HepG2 (cell line): ENCODE results near the gene DSC3. TPM values are rescaled to one million over a fixed set of nuclear protein-coding genes. Genes with fewer than 3 reads are reported as not detected.

Source experiments
- ATAC-seq: fragments of 200-7000 bp; cut with Tn5 transposase; 3 replicates; pipeline ENCODE4 v1.9.1; 2020; ENCODE audit warnings: mild to moderate bottlenecking, moderate library complexity
- BruUV-seq: library from RNA; stranded (reverse); fragments of 400-500 nt; replicated peaks from 2 replicates; lab custom pipeline; 2021; lab: Mats Ljungman, UMichigan
- CTCF ChIA-PET: fragments of 300-600 bp; formaldehyde crosslinking; extraction: SDS; loops from one replicate; lab custom pipeline; 2021; ENCODE audit warnings: low total read pairs, inconsistent platforms, low intra/inter-chr PET ratio; lab: Yijun Ruan, JAX
- POLR2A ChIA-PET: fragments of 350-600 bp; sonication (Branson Sonifier 250); formaldehyde crosslinking; loops from one replicate; lab custom pipeline; 2020; ENCODE audit warnings: antibody characterized with exemption, inconsistent platforms; lab: Yijun Ruan, JAX
- DNase-seq: peaks from one replicate; pipeline ENCODE4 v3.0.0-alpha.2; 2015; ENCODE audit warnings: low spot score
- FAIRE-seq: peaks from 3 replicates; lab custom pipeline; 2011; peaks lifted over from hg19 to GRCh38; lab: Jason Lieb, UNC
- H2AFZ ChIP-seq: one replicate; pipeline ENCODE4 v1.6.1; 2011; ENCODE audit warnings: low read length, inconsistent platforms
- H3K27ac ChIP-seq: fragments of 300-600 bp; 3 replicates; pipeline ENCODE4 v1.8.0; 2011; ENCODE audit warnings: mixed run types, mild to moderate bottlenecking, mixed read lengths, low read length, inconsistent platforms; ENCODE audit not compliant: insufficient read depth; ENCODE audit errors: extremely low read length
- H3K27me3 ChIP-seq, 2 experiments: fragments of 200-600 bp in 1 of 2; 2 replicates in 1 of 2; 3 replicates in 1 of 2; pipeline versions ENCODE4 v1.6.0 to v1.8.0; 2011; ENCODE audit warnings: low read length in 2 of 2, mild to moderate bottlenecking in 2 of 2, moderate library complexity in 2 of 2, inconsistent platforms in 1 of 2; ENCODE audit not compliant: insufficient read depth in 2 of 2, control insufficient read depth in 1 of 2
- H3K36me3 ChIP-seq, 2 experiments: fragments of 200-600 bp in 1 of 2; replicated peaks in 1 of 2; 2 replicates in 1 of 2; 3 replicates in 1 of 2; pipeline versions ENCODE4 v1.5.1 to v1.8.0; 2011; ENCODE audit warnings: low read length in 2 of 2, inconsistent platforms in 1 of 2; ENCODE audit not compliant: insufficient read depth in 2 of 2, control insufficient read depth in 1 of 2
- H3K4me1 ChIP-seq: 2 replicates; pipeline ENCODE4 v1.5.1; 2012; ENCODE audit warnings: low read length, inconsistent platforms; ENCODE audit not compliant: insufficient read depth
- H3K4me2 ChIP-seq: 2 replicates; pipeline ENCODE4 v1.6.0; 2011; ENCODE audit warnings: low read depth, low read length, inconsistent platforms
- H3K4me3 ChIP-seq, 3 experiments: fragments of 200-600 bp in 1 of 3; sonication (generic), shearing (Covaris generic) in 1 of 3; replicated peaks in 1 of 3; 2 replicates each; pipeline ENCODE4 v1.5.1; 2011 to 2016; ENCODE audit warnings: low read length in 3 of 3, inconsistent platforms in 2 of 3, low read depth in 2 of 3, mild to moderate bottlenecking in 2 of 3, control low read depth in 1 of 3, mixed read lengths in 1 of 3; ENCODE audit not compliant: insufficient read depth in 1 of 3
- H3K79me2 ChIP-seq: one replicate; pipeline ENCODE4 v1.6.1; 2011; ENCODE audit warnings: low read length, inconsistent platforms; ENCODE audit not compliant: insufficient read depth
- H3K9ac ChIP-seq: 2 replicates; pipeline ENCODE4 v1.6.0; 2011; ENCODE audit warnings: mild to moderate bottlenecking, low read depth, low read length, inconsistent platforms; ENCODE audit not compliant: insufficient read depth
- H3K9me3 ChIP-seq: 2 replicates; pipeline ENCODE4 v1.5.1; 2012; ENCODE audit warnings: mild to moderate bottlenecking, low read length
- H4K20me1 ChIP-seq: 2 replicates; pipeline ENCODE4 v1.6.0; 2011; ENCODE audit warnings: inconsistent platforms, mild to moderate bottlenecking, low read length, moderate library complexity; ENCODE audit not compliant: insufficient read depth
- ARNT ChIP-seq: fragments of 450-650 bp; IDR thresholded peaks from 2 replicates; pipeline ENCODE4 v1.6.1; 2017
- NCOA2 ChIP-seq: sonication (generic); formaldehyde crosslinking; IDR thresholded peaks from 2 replicates; pipeline ENCODE4 v1.8.0; 2022; ENCODE audit warnings: inconsistent platforms
- NFRKB ChIP-seq: fragments of 450-650 bp; IDR thresholded peaks from 2 replicates; pipeline ENCODE4 v1.6.1; 2017
- STAT5B ChIP-seq: sonication (generic); formaldehyde crosslinking; IDR thresholded peaks from 2 replicates; pipeline ENCODE4 v1.4.0; 2020; ENCODE audit warnings: missing genetic modification reagents
- ZBTB7B ChIP-seq: sonication (generic); formaldehyde crosslinking; IDR thresholded peaks from 2 replicates; pipeline ENCODE4 v1.4.0; 2020; ENCODE audit warnings: missing genetic modification reagents
- ZFP82 ChIP-seq: sonication (generic); formaldehyde crosslinking; IDR thresholded peaks from 2 replicates; pipeline ENCODE4 v1.5.1; 2020; ENCODE audit warnings: mild to moderate bottlenecking, missing genetic modification reagents, borderline replicate concordance
- ZNF143 ChIP-seq: sonication (generic); formaldehyde crosslinking; IDR thresholded peaks from 2 replicates; pipeline ENCODE4 v1.4.0; 2020; ENCODE audit warnings: missing genetic modification reagents
- ZNF224 ChIP-seq: sonication (generic); formaldehyde crosslinking; IDR thresholded peaks from 2 replicates; pipeline ENCODE4 v1.5.0; 2020; ENCODE audit warnings: mild to moderate bottlenecking, missing genetic modification reagents
- ZNF530 ChIP-seq: sonication (generic); formaldehyde crosslinking; IDR thresholded peaks from 2 replicates; pipeline ENCODE4 v1.5.0; 2020; ENCODE audit warnings: low read depth, mild to moderate bottlenecking, missing genetic modification reagents
- ZNF607 ChIP-seq: sonication (generic); formaldehyde crosslinking; IDR thresholded peaks from 2 replicates; pipeline ENCODE4 v1.5.1; 2020; ENCODE audit warnings: missing genetic modification reagents, mild to moderate bottlenecking, borderline replicate concordance
- ZNF746 ChIP-seq: sonication (generic); formaldehyde crosslinking; IDR thresholded peaks from 2 replicates; pipeline ENCODE4 v1.8.0; 2022; ENCODE audit warnings: mild to moderate bottlenecking, missing genetic modification reagents
- WGBS: methylation state at CpG from one replicate; pipeline ENCODE4 v1.1.6; 2017; ENCODE audit warnings: low lambda C conversion rate; 5-methylcytosine and 5-hydroxymethylcytosine counted together
- in situ Hi-C: cut with HindIII; loops from 2 replicates; pipeline ENCODE4 v1.10.0; 2017; ENCODE audit warnings: low pct_unique_long_range_greater_than_20kb; ENCODE audit not compliant: extremely low pct_ligation_motif_present
- intact Hi-C: fragments of 100-400 bp; cut with micrococcal nuclease; formaldehyde crosslinking; loops from one replicate; pipeline ENCODE4 v1.10.0; 2022; ENCODE audit not compliant: unreplicated experiment
- polyA plus RNA-seq, 8 experiments: library from polyadenylated mRNA; depleted of rRNA in 3 of 8; stranded (reverse) in 7 of 8; unstranded in 1 of 8; fragments of >200 nt; fragmentation: Illumina TruSeq in 4 of 8; extraction: Trizol in 4 of 8; gene quantifications; 2 replicates each; pipeline versions ENCODE4 v1.2.1 to v1.2.3, GENCODE V29; 2011 to 2016; ENCODE audit warnings: low read depth in 4 of 8, missing spikeins in 1 of 8, mixed read lengths in 1 of 8; ENCODE audit not compliant: insufficient read depth in 1 of 8
- total RNA-seq, 5 experiments: library from RNA; depleted of rRNA; stranded (reverse); fragments of >200 nt; fragmentation: Illumina TruSeq; extraction: Trizol; gene quantifications; 2 replicates each; pipeline ENCODE4 v1.2.3, GENCODE V29; 2016; ENCODE audit warnings: low read depth in 1 of 5
- TF ChIP-seq, protein P1 (sequence below): sonication (generic); formaldehyde crosslinking; IDR thresholded peaks from 2 replicates; pipeline ENCODE4 v1.4.0; 2020; ENCODE audit warnings: missing genetic modification reagents, mild to moderate bottlenecking, borderline replicate concordance
- TF ChIP-seq, protein P2 (sequence below): sonication (generic); formaldehyde crosslinking; IDR thresholded peaks from 2 replicates; pipeline ENCODE4 v1.4.0; 2020; ENCODE audit warnings: missing genetic modification reagents
- TF ChIP-seq, protein P3 (sequence below): sonication (generic); formaldehyde crosslinking; IDR thresholded peaks from 2 replicates; pipeline ENCODE4 v1.5.0; 2020; ENCODE audit warnings: mild to moderate bottlenecking, missing genetic modification reagents, borderline replicate concordance

DSC3 gene
- total and polyA plus RNA-seq, 2 of the 13 experiments (the other 11 are each of a cell fraction or from before 2014, with no cell fraction given): 0.05 to 0.38 TPM

DNA sequence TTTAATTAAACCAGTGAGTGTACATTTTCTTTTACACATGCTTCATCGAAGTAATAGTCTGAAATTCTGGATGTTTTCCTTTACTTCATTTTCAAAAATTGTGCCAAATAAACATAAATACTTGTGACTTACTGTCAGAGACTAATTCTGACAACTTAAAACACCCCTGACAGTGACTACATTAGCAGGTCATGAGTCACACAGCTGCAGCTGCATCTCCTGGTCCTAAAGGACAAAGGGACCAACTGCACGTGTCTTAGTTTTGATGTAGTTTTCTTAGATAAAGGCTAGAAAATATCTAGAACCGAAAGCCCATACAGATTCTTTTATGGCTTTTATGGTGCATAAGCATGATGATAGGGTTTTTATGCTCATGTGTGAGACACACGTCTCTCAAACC, 29.6 kb upstream of the DSC3 start (continued):
- TF ChIP-seq NCOA2 (CRISPR knock-in tag): no peak
- no peak for TF ChIP-seq STAT5B (CRISPR knock-in tag)
- no peak for TF ChIP-seq ZNF607 (CRISPR knock-in tag)

DNA sequence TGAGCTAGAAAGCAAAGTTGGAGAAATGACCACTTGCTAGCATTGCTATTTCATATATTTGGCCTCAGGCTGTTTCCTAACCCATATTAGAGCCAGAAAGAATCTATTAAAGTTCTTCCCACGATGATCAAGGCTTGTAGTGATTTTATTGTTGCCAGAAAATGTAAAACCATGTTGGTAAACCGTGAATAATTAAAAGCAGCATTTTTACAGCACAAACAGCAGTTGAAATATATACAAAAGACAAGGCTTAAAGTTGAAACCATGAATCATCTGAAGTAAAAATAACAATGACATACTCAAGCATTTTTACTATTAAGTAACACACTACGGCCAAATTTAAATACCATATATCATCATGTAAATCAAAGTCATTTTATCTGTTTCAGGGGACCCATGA, 27.7 kb upstream of the DSC3 start:
- H3K27me3 ChIP-seq: no peaks in the 10 kb centered on the region
- no TSS peak for BruUV-seq
- in situ Hi-C loops (no loop called here), intact Hi-C loops (no loop called here)
- no peak overlapping the region for H2AFZ ChIP-seq
- no peaks in the 10 kb centered on the region for H3K9me3 ChIP-seq
- no peak overlapping the region for H3K4me3 ChIP-seq
- no peak for TF ChIP-seq ZNF143 (CRISPR knock-in tag)
- no peak for TF ChIP-seq ZNF530 (CRISPR knock-in tag)
- TF ChIP-seq, protein P1, sequence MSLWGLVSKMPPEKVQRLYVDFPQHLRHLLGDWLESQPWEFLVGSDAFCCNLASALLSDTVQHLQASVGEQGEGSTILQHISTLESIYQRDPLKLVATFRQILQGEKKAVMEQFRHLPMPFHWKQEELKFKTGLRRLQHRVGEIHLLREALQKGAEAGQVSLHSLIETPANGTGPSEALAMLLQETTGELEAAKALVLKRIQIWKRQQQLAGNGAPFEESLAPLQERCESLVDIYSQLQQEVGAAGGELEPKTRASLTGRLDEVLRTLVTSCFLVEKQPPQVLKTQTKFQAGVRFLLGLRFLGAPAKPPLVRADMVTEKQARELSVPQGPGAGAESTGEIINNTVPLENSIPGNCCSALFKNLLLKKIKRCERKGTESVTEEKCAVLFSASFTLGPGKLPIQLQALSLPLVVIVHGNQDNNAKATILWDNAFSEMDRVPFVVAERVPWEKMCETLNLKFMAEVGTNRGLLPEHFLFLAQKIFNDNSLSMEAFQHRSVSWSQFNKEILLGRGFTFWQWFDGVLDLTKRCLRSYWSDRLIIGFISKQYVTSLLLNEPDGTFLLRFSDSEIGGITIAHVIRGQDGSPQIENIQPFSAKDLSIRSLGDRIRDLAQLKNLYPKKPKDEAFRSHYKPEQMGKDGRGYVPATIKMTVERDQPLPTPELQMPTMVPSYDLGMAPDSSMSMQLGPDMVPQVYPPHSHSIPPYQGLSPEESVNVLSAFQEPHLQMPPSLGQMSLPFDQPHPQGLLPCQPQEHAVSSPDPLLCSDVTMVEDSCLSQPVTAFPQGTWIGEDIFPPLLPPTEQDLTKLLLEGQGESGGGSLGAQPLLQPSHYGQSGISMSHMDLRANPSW: no peak
- no peak for TF ChIP-seq ARNT
- TF ChIP-seq, protein P2, sequence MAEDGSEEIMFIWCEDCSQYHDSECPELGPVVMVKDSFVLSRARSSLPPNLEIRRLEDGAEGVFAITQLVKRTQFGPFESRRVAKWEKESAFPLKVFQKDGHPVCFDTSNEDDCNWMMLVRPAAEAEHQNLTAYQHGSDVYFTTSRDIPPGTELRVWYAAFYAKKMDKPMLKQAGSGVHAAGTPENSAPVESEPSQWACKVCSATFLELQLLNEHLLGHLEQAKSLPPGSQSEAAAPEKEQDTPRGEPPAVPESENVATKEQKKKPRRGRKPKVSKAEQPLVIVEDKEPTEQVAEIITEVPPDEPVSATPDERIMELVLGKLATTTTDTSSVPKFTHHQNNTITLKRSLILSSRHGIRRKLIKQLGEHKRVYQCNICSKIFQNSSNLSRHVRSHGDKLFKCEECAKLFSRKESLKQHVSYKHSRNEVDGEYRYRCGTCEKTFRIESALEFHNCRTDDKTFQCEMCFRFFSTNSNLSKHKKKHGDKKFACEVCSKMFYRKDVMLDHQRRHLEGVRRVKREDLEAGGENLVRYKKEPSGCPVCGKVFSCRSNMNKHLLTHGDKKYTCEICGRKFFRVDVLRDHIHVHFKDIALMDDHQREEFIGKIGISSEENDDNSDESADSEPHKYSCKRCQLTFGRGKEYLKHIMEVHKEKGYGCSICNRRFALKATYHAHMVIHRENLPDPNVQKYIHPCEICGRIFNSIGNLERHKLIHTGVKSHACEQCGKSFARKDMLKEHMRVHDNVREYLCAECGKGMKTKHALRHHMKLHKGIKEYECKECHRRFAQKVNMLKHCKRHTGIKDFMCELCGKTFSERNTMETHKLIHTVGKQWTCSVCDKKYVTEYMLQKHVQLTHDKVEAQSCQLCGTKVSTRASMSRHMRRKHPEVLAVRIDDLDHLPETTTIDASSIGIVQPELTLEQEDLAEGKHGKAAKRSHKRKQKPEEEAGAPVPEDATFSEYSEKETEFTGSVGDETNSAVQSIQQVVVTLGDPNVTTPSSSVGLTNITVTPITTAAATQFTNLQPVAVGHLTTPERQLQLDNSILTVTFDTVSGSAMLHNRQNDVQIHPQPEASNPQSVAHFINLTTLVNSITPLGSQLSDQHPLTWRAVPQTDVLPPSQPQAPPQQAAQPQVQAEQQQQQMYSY (CRISPR knock-in tag): no peak
- TF ChIP-seq ZNF224: no peak
- TF ChIP-seq NFRKB: no peak
- no peak for TF ChIP-seq ZNF746
- TF ChIP-seq, protein P3, sequence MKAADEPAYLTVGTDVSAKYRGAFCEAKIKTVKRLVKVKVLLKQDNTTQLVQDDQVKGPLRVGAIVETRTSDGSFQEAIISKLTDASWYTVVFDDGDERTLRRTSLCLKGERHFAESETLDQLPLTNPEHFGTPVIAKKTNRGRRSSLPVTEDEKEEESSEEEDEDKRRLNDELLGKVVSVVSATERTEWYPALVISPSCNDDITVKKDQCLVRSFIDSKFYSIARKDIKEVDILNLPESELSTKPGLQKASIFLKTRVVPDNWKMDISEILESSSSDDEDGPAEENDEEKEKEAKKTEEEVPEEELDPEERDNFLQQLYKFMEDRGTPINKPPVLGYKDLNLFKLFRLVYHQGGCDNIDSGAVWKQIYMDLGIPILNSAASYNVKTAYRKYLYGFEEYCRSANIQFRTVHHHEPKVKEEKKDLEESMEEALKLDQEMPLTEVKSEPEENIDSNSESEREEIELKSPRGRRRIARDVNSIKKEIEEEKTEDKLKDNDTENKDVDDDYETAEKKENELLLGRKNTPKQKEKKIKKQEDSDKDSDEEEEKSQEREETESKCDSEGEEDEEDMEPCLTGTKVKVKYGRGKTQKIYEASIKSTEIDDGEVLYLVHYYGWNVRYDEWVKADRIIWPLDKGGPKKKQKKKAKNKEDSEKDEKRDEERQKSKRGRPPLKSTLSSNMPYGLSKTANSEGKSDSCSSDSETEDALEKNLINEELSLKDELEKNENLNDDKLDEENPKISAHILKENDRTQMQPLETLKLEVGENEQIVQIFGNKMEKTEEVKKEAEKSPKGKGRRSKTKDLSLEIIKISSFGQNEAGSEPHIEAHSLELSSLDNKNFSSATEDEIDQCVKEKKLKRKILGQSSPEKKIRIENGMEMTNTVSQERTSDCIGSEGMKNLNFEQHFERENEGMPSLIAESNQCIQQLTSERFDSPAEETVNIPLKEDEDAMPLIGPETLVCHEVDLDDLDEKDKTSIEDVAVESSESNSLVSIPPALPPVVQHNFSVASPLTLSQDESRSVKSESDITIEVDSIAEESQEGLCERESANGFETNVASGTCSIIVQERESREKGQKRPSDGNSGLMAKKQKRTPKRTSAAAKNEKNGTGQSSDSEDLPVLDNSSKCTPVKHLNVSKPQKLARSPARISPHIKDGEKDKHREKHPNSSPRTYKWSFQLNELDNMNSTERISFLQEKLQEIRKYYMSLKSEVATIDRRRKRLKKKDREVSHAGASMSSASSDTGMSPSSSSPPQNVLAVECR (CRISPR knock-in tag): no peak
- no peak for TF ChIP-seq ZFP82 (CRISPR knock-in tag)
- TF ChIP-seq ZBTB7B (CRISPR knock-in tag): no peak
- no peaks in the 10 kb centered on the region for H3K4me1 ChIP-seq
- WGBS: 92% methylated on average over 3 of the region's 3 CpGs
- POLR2A ChIA-PET: no interaction called here
- peaks cover 9 to 63% of the 10 kb centered on the region in 2 experiments for H3K36me3 ChIP-seq
- H3K27ac ChIP-seq: no peak overlapping the region
- no peak overlapping the region for H3K9ac ChIP-seq
- CTCF ChIA-PET: no interaction called here
- H4K20me1 ChIP-seq: no peaks in the 10 kb centered on the region
- DNase-seq (no peak), ATAC-seq (no peak), FAIRE-seq (no peak)
- no peak overlapping the region for H3K4me2 ChIP-seq
- H3K79me2 ChIP-seq: no peaks in the 10 kb centered on the region
